CD14-positive monocyte (primary cell): ENCODE results near the gene RBKS. TPM values are rescaled to one million over a fixed set of nuclear protein-coding genes. Genes with fewer than 3 reads are reported as not detected.

Experiments
- DNase-seq, 3 donors: peaks; one replicate each; pipeline ENCODE4 v3.0.0-alpha.2; 2011 to 2022
- H2AFZ ChIP-seq: 2 replicates; pipeline ENCODE4 v1.6.0; 2012; ENCODE audit warnings: mild to moderate bottlenecking, low read depth, low read length, inconsistent platforms; ENCODE audit not compliant: insufficient read depth, poor library complexity, severe bottlenecking
- H3K27ac ChIP-seq, 2 donors: 1 replicate in 1 of 2; 2 replicates in 1 of 2; pipeline ENCODE4 v1.5.1; 2012 to 2013; ENCODE audit warnings: low read length in 2 of 2, control low read depth in 1 of 2, inconsistent platforms in 1 of 2, low read depth in 1 of 2, mild to moderate bottlenecking in 1 of 2
- H3K27me3 ChIP-seq, 2 donors: one replicate each; pipeline versions ENCODE4 v1.6.0 to v1.6.1; 2011 to 2013; ENCODE audit warnings: low read length in 2 of 2; ENCODE audit not compliant: control insufficient read depth in 2 of 2, insufficient read depth in 2 of 2
- H3K36me3 ChIP-seq, 2 donors: replicated peaks in 1 of 2; 1 replicate in 1 of 2; 2 replicates in 1 of 2; pipeline versions ENCODE4 v1.5.1 to v1.6.1; 2012 to 2013; ENCODE audit warnings: low read length in 2 of 2, control low read depth in 1 of 2, inconsistent platforms in 1 of 2, mild to moderate bottlenecking in 1 of 2; ENCODE audit not compliant: insufficient read depth in 2 of 2, control insufficient read depth in 1 of 2
- H3K4me1 ChIP-seq, 2 donors: 1 replicate in 1 of 2; 2 replicates in 1 of 2; pipeline versions ENCODE4 v1.5.1 to v1.6.1; 2012 to 2013; ENCODE audit warnings: low read length in 2 of 2, control low read depth in 1 of 2, inconsistent platforms in 1 of 2, mild to moderate bottlenecking in 1 of 2, moderate library complexity in 1 of 2; ENCODE audit not compliant: insufficient read depth in 2 of 2, control insufficient read depth in 1 of 2
- H3K4me2 ChIP-seq: replicated peaks from 2 replicates; pipeline ENCODE3; 2012; ENCODE audit warnings: low read length, moderate library complexity, mild to moderate bottlenecking; ENCODE audit not compliant: poor library complexity, severe bottlenecking; ENCODE audit errors: extremely low read depth
- H3K4me3 ChIP-seq, 3 experiments: fragments of 200-600 bp in 1 of 3; sonication (generic) in 1 of 3; replicated peaks in 1 of 3; 1 replicate in 2 of 3; 2 replicates in 1 of 3; pipeline ENCODE4 v1.5.1; 2011 to 2013; ENCODE audit warnings: low read length in 3 of 3, mild to moderate bottlenecking in 3 of 3, control low read depth in 2 of 3, low read depth in 2 of 3, inconsistent platforms in 1 of 3, moderate library complexity in 1 of 3
- H3K79me2 ChIP-seq: 2 replicates; pipeline ENCODE4 v1.6.0; 2012; ENCODE audit warnings: mild to moderate bottlenecking, control low read depth, inconsistent platforms, low read length, moderate library complexity; ENCODE audit not compliant: insufficient read depth
- H3K9ac ChIP-seq: 2 replicates; pipeline ENCODE4 v1.6.0; 2017; ENCODE audit warnings: low read length, mild to moderate bottlenecking; ENCODE audit not compliant: insufficient read depth, poor library complexity, severe bottlenecking
- H3K9me3 ChIP-seq, 2 donors: replicated peaks in 1 of 2; 1 replicate in 1 of 2; 2 replicates in 1 of 2; pipeline versions ENCODE4 v1.5.1 to v1.6.1; 2012 to 2013; ENCODE audit warnings: low read length in 2 of 2, control low read depth in 1 of 2; ENCODE audit not compliant: control insufficient read depth in 1 of 2, insufficient read depth in 1 of 2
- H4K20me1 ChIP-seq: 2 replicates; pipeline ENCODE4 v1.6.0; 2012; ENCODE audit warnings: mild to moderate bottlenecking, low read length, control low read depth, moderate library complexity; ENCODE audit not compliant: insufficient read depth
- H3K27ac Mint-ChIP-seq, 7 donors: one replicate each; pipeline ENCODE4 v1.8.0; 2020; ENCODE audit warnings: mild to moderate bottlenecking in 7 of 7, mixed read lengths in 7 of 7, moderate library complexity in 6 of 7, inconsistent platforms in 2 of 7
- H3K27me3 Mint-ChIP-seq, 3 donors: one replicate each; pipeline ENCODE4 v1.8.0; 2021 to 2022; ENCODE audit warnings: low read depth in 3 of 3, mild to moderate bottlenecking in 3 of 3, mixed read lengths in 3 of 3, moderate library complexity in 3 of 3, inconsistent platforms in 1 of 3
- H3K36me3 Mint-ChIP-seq, 2 donors: one replicate each; pipeline ENCODE4 v1.8.0; 2020; ENCODE audit warnings: mixed read lengths in 2 of 2, inconsistent platforms in 1 of 2, mild to moderate bottlenecking in 1 of 2
- H3K4me1 Mint-ChIP-seq: one replicate; pipeline ENCODE4 v1.8.0; 2020; ENCODE audit warnings: mild to moderate bottlenecking, mixed read lengths
- H3K4me3 Mint-ChIP-seq, 2 donors: one replicate each; pipeline ENCODE4 v1.8.0; 2020; ENCODE audit warnings: mild to moderate bottlenecking in 2 of 2, mixed read lengths in 2 of 2, moderate library complexity in 1 of 2
- H3K9me3 Mint-ChIP-seq, 7 donors: one replicate each; pipeline ENCODE4 v1.8.0; 2020 to 2022; ENCODE audit warnings: mixed read lengths in 7 of 7, mild to moderate bottlenecking in 6 of 7, moderate library complexity in 6 of 7, inconsistent platforms in 2 of 7
- CTCF ChIP-seq: fragments of 200-600 bp; IDR thresholded peaks from one replicate; pipeline ENCODE4 v1.8.0; 2022; ENCODE audit warnings: antibody characterized with exemption, mild to moderate bottlenecking
- WGBS: methylation state at CpG from one replicate; pipeline ENCODE4 v1.1.5; 2013; ENCODE audit warnings: missing lambda C conversion rate; ENCODE audit not compliant: insufficient coverage; 5-methylcytosine and 5-hydroxymethylcytosine counted together
- intact Hi-C, 2 donors: fragments of 100-400 bp; cut with micrococcal nuclease; formaldehyde crosslinking; loops; one replicate each; pipeline versions ENCODE4 v1.15.0 to v1.15.1; 2023
- polyA plus RNA-seq, 3 donors: library from polyadenylated mRNA; depleted of rRNA in 1 of 3; unstranded in 2 of 3; stranded (reverse) in 1 of 3; fragments of 300-500 nt in 2 of 3; fragments of >200 nt in 1 of 3; fragmentation: Illumina TruSeq in 2 of 3; gene quantifications; 1 replicate in 2 of 3; 2 replicates in 1 of 3; pipeline ENCODE4 v1.2.3, GENCODE V29; 2012 to 2021

RBKS gene
- polyA plus RNA-seq, 3 donors, result 3.9 to 39.1 (median 4.3) TPM

DNA sequence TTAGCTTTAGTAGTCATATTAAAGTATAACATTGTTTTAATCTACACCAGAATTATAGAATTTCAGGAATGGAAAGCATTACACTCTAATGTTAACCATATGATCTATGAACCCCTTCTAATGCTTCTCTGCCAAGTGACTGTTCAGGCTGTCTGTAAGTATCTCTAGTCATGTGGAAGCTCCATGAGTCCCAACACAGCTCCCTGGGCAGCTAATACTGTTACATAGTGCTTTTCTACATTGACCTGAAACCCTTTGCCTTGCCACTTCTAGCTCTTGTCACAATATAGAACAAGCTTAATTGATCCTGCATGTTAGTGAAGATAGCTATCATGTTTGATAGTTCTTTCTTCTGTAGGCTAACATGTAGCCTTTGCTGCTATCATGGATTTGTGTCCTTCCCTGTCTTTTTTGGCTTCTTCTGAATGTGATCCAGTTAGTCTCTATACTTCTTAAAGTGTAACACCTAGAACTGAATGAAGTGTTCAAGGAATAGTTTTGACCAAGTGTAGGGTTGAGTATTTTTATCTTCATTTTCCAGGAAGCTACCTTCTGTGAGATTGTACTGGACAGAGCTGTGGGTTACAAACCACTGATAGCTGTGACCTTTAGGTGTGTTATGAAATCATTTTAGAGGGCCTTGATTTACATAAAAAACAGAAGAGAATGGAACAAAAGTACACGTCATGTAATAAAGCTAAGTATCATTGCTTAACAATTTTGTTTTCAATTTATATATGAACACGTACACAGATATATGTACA, 24.0 kb upstream of the RBKS start:
- H3K4me1 ChIP-seq, result peaks cover 12 to 16% of the 10 kb centered on the region in 2 donors
- H3K4me2 ChIP-seq, result no peak overlapping the region
- TF ChIP-seq CTCF, result no peak
- DNase-seq, result peak in 2 of 3 donors; percentile 38 to 42
- no peaks in the 10 kb centered on the region for H4K20me1 ChIP-seq
- Mint-ChIP-seq H3K4me1 (peaks cover 14% of the 10 kb centered on the region), H3K27ac (peak overlapping the region in 5 of 7 donors; percentile 13 to 77 (median 47)), H3K9me3 (peaks cover 0 to 3% (median 0%) of the 10 kb centered on the region in 7 donors), H3K27me3 (peaks cover 0 to 2% (median 0%) of the 10 kb centered on the region in 3 donors), H3K36me3 (peaks cover 13 to 29% of the 10 kb centered on the region in 2 donors), H3K4me3 (peak overlapping the region in 1 of 2 donors; percentile 35)
- no peak overlapping the region for H3K9ac ChIP-seq
- no peak overlapping the region for H3K4me3 ChIP-seq
- H2AFZ ChIP-seq, result no peak overlapping the region
- intact Hi-C loops, result no loop called here
- peaks cover 0 to 4% of the 10 kb centered on the region in 2 donors for H3K36me3 ChIP-seq
- peaks cover 33% of the 10 kb centered on the region for H3K79me2 ChIP-seq
- no peaks in the 10 kb centered on the region for H3K9me3 ChIP-seq
- H3K27me3 ChIP-seq, result no peaks in the 10 kb centered on the region
- peak overlapping the region in 1 of 2 donors; percentile 27 for H3K27ac ChIP-seq
- WGBS, result no CpG with 5 or more reads among the region's 2 CpGs

DNA sequence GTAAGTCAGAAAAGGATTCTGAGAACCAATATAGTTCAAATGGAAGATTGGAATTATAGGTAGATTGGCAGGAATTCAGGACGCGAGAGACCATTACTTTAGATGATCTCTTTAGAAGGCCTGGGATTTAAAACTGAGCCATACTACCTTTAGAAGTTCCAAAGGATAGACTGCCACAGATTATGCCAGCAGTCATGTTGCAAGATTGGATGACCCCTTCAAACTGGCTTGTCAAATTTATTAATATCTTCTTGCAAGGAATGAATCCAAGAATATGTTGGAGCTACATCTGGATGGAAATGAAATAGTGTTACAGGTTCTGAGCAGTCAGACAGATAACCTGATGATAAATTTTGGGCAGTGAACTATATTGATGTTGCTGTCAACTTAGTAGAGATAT, 22.3 kb upstream of the RBKS start:
- Histone ChIP-seq H3K27ac (no peak overlapping the region), H3K36me3 (no peaks in the 10 kb centered on the region), H3K9ac (no peak overlapping the region), H3K27me3 (no peaks in the 10 kb centered on the region), H3K9me3 (no peaks in the 10 kb centered on the region), H3K4me2 (no peak overlapping the region), H4K20me1 (no peaks in the 10 kb centered on the region), H2AFZ (no peak overlapping the region), H3K79me2 (peaks cover 47% of the 10 kb centered on the region), H3K4me1 (peaks cover 12 to 16% of the 10 kb centered on the region in 2 donors), H3K4me3 (no peak overlapping the region)
- whole genome bisulfite sequencing, result no CpG with 5 or more reads among the region's 2 CpGs
- H3K27me3 Mint-ChIP-seq, result no peaks in the 10 kb centered on the region
- H3K4me1 Mint-ChIP-seq, result peaks cover 19% of the 10 kb centered on the region
- H3K4me3 Mint-ChIP-seq, result no peak overlapping the region
- H3K27ac Mint-ChIP-seq, result no peak overlapping the region
- intact Hi-C loops, result no loop called here
- peaks cover 0 to 3% (median 0%) of the 10 kb centered on the region in 7 donors for H3K9me3 Mint-ChIP-seq
- no peak for TF ChIP-seq CTCF
- DNase-seq, result no peak
- peaks cover 18 to 33% of the 10 kb centered on the region in 2 donors for H3K36me3 Mint-ChIP-seq
